Endothelial cell of umbilical vein (primary cell): ENCODE results near the gene PTPRE.

Experiments
- CTCF ChIP-seq, 2 donors: IDR thresholded peaks; 1 replicate in 1 of 2; 2 replicates in 1 of 2; pipeline ENCODE4 v1.5.1; 2011; ENCODE audit warnings: low read length in 2 of 2, mild to moderate bottlenecking in 2 of 2, moderate library complexity in 2 of 2, control low read depth in 1 of 2, inconsistent platforms in 1 of 2, low read depth in 1 of 2; ENCODE audit not compliant: insufficient read depth in 1 of 2; ENCODE audit errors: extremely low read depth in 1 of 2
- EZH2 ChIP-seq: IDR thresholded peaks from 2 replicates; pipeline ENCODE4 v1.6.1; 2012; ENCODE audit warnings: borderline replicate concordance, low read depth, mild to moderate bottlenecking, moderate library complexity, low read length, inconsistent platforms; ENCODE audit not compliant: severe bottlenecking
- JUN ChIP-seq: IDR thresholded peaks from 2 replicates; pipeline ENCODE4 v1.6.1; 2011; ENCODE audit warnings: borderline replicate concordance, low read depth; ENCODE audit not compliant: insufficient read length, insufficient read depth
- MAX ChIP-seq: IDR thresholded peaks from 2 replicates; pipeline ENCODE4 v1.6.1; 2011; ENCODE audit not compliant: insufficient read depth, insufficient read length
- POLR2A ChIP-seq: IDR thresholded peaks from 2 replicates; pipeline ENCODE4 v1.6.1; 2012; ENCODE audit warnings: low read depth, mild to moderate bottlenecking, control low read depth, low read length

- TF ChIP-seq CTCF (IDR thresholded peaks at IDR 0.05; ENCODE audit: extremely low read depth in 1 of 2, insufficient read depth in 1 of 2, low read depth in 1 of 2, low read length in 2 of 2) (no peak), POLR2A (no peak), MAX (no peak), EZH2 (no peak), JUN (no peak)
These were observed 120.4 kb downstream of the PTPRE start for GRCh38 chr10:128027306-128027705.
